ENCODE results near the gene ARHGAP32.

DNA sequence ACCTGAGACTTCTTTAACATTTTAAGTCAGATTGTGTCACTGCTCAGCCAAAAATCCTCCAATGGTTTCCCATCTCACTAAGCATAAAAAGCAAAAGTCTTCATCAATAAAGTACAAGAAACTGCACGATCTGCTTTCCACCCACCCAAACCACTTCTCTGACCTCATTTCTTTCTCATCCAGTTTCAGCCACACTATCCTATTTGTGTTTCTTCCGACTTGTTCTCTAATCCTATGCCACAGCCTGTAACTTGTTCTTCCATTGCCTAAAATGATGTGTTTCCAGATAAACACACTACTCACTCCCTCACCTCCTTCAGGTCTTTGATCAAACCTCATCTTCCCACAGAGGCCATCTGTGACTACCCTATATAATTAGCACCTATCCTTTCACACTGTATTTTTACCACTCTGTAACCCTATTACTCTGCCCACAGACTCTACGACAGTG, 28.4 kb downstream of the ARHGAP32 start:
- TF ChIP-seq CTCF (IDR thresholded peaks at IDR 0.05) = no peak
- TF ChIP-seq POLR2A (IDR thresholded peaks at IDR 0.05) = no peak
